HG02852 (cell line): Measurements from ENCODE around the gene PKDREJ.

Source experiments
- ATAC-seq: cut with Tn5 transposase; IDR thresholded peaks from one replicate; pipeline ENCODE4 v1.9.1; 2021; ENCODE audit warnings: mild to moderate bottlenecking, moderate library complexity; ENCODE audit not compliant: unreplicated experiment

The PKDREJ gene

GRCh38 chr22:46239261-46240048 lies 23.7 kb downstream of the PKDREJ start:
- no peak for ATAC-seq

GRCh38 chr22:46238541-46238940 lies 24.6 kb downstream of the PKDREJ start:
- ATAC-seq = no peak

GRCh38 chr22:46237453-46238124 lies 25.6 kb downstream of the PKDREJ start:
- ATAC-seq = no peak

- ATAC-seq = no peak
Observed at GRCh38 chr22:46234969-46235368, 28.2 kb downstream of the PKDREJ start.

- ATAC-seq = no peak
Observed at GRCh38 chr22:46233231-46233630, 29.9 kb downstream of the PKDREJ start.

- no peak for ATAC-seq
Observed at GRCh38 chr22:46230262-46230901, 32.8 kb downstream of the PKDREJ start.

GRCh38 chr22:46229701-46230100 lies 33.4 kb downstream of the PKDREJ start:
- ATAC-seq = no peak

- ATAC-seq = no peak
Observed at GRCh38 chr22:46226577-46226976, 36.6 kb downstream of the PKDREJ start.

GRCh38 chr22:46225631-46226030 lies 37.5 kb downstream of the PKDREJ start:
- ATAC-seq = no peak

- no peak for ATAC-seq
Observed at GRCh38 chr22:46224898-46225290, 38.2 kb downstream of the PKDREJ start.

- no peak for ATAC-seq
Observed at GRCh38 chr22:46224044-46224897, 38.9 kb downstream of the PKDREJ start.

- ATAC-seq = no peak
Observed at GRCh38 chr22:46220921-46221320, 42.2 kb downstream of the PKDREJ start.

- ATAC-seq = no peak
Observed at GRCh38 chr22:46219636-46220035, 43.5 kb downstream of the PKDREJ start.

GRCh38 chr22:46214616-46215015 lies 48.5 kb downstream of the PKDREJ start:
- no peak for ATAC-seq

- no peak for ATAC-seq
Observed at GRCh38 chr22:46214149-46214548, 49.0 kb downstream of the PKDREJ start.

- ATAC-seq = no peak
Observed at GRCh38 chr22:46213052-46213451, 50.1 kb downstream of the PKDREJ start.

GRCh38 chr22:46212195-46212594 lies 50.9 kb downstream of the PKDREJ start:
- ATAC-seq = no peak

GRCh38 chr22:46209262-46209661 lies 53.9 kb downstream of the PKDREJ start:
- no peak for ATAC-seq
